OCI-LY1 (cell line): Measurements from ENCODE around the gene IL4R.

Source experiments
- H2AFZ ChIP-seq: fragments of 200-600 bp; sonication (generic), shearing (Covaris generic); 2 replicates; pipeline ENCODE4 v1.6.0; 2014; ENCODE audit warnings: antibody characterized with exemption, mild to moderate bottlenecking, low read length
- H3F3A ChIP-seq: fragments of 200-600 bp; sonication (generic), shearing (Covaris generic); 2 replicates; pipeline ENCODE4 v1.6.0; 2014; ENCODE audit warnings: mild to moderate bottlenecking, antibody characterized with exemption, low read length, moderate library complexity; ENCODE audit not compliant: insufficient read depth
- H3K27ac ChIP-seq: fragments of 200-600 bp; sonication (generic); 2 replicates; pipeline ENCODE4 v1.5.1; 2014; ENCODE audit warnings: low read length, mixed run types, mild to moderate bottlenecking, low read depth; ENCODE audit not compliant: poor library complexity, severe bottlenecking
- H3K27me3 ChIP-seq: fragments of 200-600 bp; sonication (generic); 2 replicates; pipeline ENCODE4 v1.6.0; 2014; ENCODE audit warnings: antibody characterized with exemption, mild to moderate bottlenecking, low read length, moderate library complexity; ENCODE audit not compliant: insufficient read depth
- H3K36me3 ChIP-seq: fragments of 200-600 bp; sonication (generic); 2 replicates; pipeline ENCODE4 v1.6.1; 2014; ENCODE audit warnings: mild to moderate bottlenecking, antibody characterized with exemption, low read length, moderate library complexity, mixed read lengths; ENCODE audit not compliant: insufficient read depth
- H3K4me1 ChIP-seq: fragments of 200-600 bp; sonication (generic); 2 replicates; pipeline ENCODE4 v1.5.1; 2014; ENCODE audit warnings: mild to moderate bottlenecking, low read length, moderate library complexity; ENCODE audit not compliant: insufficient read depth, severe bottlenecking
- H3K4me2 ChIP-seq: fragments of 200-600 bp; sonication (generic), shearing (Covaris generic); 2 replicates; pipeline ENCODE4 v1.6.1; 2014; ENCODE audit warnings: low read length
- H3K4me3 ChIP-seq: fragments of 200-600 bp; sonication (generic); 2 replicates; pipeline ENCODE4 v1.5.1; 2014; ENCODE audit warnings: low read length, low read depth, mild to moderate bottlenecking, mixed read lengths; ENCODE audit not compliant: poor library complexity, severe bottlenecking
- H3K79me2 ChIP-seq: fragments of 200-600 bp; shearing (Covaris generic); 2 replicates; pipeline ENCODE4 v1.6.1; 2016; ENCODE audit warnings: mixed run types, low read length, mixed read lengths; ENCODE audit not compliant: insufficient read depth
- H3K9ac ChIP-seq: fragments of 200-600 bp; sonication (generic), shearing (Covaris generic); 2 replicates; pipeline ENCODE4 v1.6.1; 2014; ENCODE audit warnings: mild to moderate bottlenecking, low read length, mixed read lengths
- H3K9me2 ChIP-seq: fragments of 200-600 bp; sonication (generic), shearing (Covaris generic); 2 replicates; pipeline ENCODE4 v1.6.1; 2014; ENCODE audit warnings: low read depth, mild to moderate bottlenecking, low read length, mixed read lengths
- H3K9me3 ChIP-seq: fragments of 200-600 bp; shearing (Covaris generic); 2 replicates; pipeline ENCODE4 v1.6.1; 2014; ENCODE audit warnings: low read length, mixed read lengths
- H4K20me1 ChIP-seq: fragments of 200-600 bp; sonication (generic), shearing (Covaris generic); 2 replicates; pipeline ENCODE4 v1.6.0; 2016; ENCODE audit warnings: mild to moderate bottlenecking, low read length; ENCODE audit not compliant: insufficient read depth
- EZH2 ChIP-seq: fragments of 200-600 bp; sonication (generic), shearing (Covaris generic); IDR thresholded peaks from 2 replicates; pipeline ENCODE4 v1.8.0; 2017; ENCODE audit warnings: borderline replicate concordance, mixed run types, mild to moderate bottlenecking, antibody characterized with exemption, low read length, moderate library complexity, mixed read lengths
- TF ChIP-seq, protein P1 (sequence below): fragments of 200-600 bp; sonication (generic), shearing (Covaris generic); IDR thresholded peaks from 2 replicates; pipeline ENCODE4 v1.5.1; 2017; ENCODE audit warnings: mild to moderate bottlenecking, antibody characterized with exemption, low read length, moderate library complexity, mixed read lengths

IL4R gene

GRCh38 chr16:27326251-27326650, 12.5 kb downstream of the IL4R start:
- no peak for TF ChIP-seq EZH2
- TF ChIP-seq, protein P1, sequence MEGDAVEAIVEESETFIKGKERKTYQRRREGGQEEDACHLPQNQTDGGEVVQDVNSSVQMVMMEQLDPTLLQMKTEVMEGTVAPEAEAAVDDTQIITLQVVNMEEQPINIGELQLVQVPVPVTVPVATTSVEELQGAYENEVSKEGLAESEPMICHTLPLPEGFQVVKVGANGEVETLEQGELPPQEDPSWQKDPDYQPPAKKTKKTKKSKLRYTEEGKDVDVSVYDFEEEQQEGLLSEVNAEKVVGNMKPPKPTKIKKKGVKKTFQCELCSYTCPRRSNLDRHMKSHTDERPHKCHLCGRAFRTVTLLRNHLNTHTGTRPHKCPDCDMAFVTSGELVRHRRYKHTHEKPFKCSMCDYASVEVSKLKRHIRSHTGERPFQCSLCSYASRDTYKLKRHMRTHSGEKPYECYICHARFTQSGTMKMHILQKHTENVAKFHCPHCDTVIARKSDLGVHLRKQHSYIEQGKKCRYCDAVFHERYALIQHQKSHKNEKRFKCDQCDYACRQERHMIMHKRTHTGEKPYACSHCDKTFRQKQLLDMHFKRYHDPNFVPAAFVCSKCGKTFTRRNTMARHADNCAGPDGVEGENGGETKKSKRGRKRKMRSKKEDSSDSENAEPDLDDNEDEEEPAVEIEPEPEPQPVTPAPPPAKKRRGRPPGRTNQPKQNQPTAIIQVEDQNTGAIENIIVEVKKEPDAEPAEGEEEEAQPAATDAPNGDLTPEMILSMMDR = no peak
- Histone ChIP-seq H3K9me3 (no peaks in the 10 kb centered on the region), H3K4me1 (peaks cover 27% of the 10 kb centered on the region), H4K20me1 (no peaks in the 10 kb centered on the region), H3K9ac (no peak overlapping the region), H3K27ac (peak overlapping the region; percentile 1), H3K4me3 (no peak overlapping the region), H3F3A (no peaks in the 10 kb centered on the region), H3K79me2 (peaks cover 55% of the 10 kb centered on the region), H3K9me2 (no peaks in the 10 kb centered on the region), H2AFZ (no peak overlapping the region), H3K4me2 (no peak overlapping the region; the same call in 1 of the 2 replicates), H3K27me3 (no peaks in the 10 kb centered on the region), H3K36me3 (peaks cover 29% of the 10 kb centered on the region)

DNA sequence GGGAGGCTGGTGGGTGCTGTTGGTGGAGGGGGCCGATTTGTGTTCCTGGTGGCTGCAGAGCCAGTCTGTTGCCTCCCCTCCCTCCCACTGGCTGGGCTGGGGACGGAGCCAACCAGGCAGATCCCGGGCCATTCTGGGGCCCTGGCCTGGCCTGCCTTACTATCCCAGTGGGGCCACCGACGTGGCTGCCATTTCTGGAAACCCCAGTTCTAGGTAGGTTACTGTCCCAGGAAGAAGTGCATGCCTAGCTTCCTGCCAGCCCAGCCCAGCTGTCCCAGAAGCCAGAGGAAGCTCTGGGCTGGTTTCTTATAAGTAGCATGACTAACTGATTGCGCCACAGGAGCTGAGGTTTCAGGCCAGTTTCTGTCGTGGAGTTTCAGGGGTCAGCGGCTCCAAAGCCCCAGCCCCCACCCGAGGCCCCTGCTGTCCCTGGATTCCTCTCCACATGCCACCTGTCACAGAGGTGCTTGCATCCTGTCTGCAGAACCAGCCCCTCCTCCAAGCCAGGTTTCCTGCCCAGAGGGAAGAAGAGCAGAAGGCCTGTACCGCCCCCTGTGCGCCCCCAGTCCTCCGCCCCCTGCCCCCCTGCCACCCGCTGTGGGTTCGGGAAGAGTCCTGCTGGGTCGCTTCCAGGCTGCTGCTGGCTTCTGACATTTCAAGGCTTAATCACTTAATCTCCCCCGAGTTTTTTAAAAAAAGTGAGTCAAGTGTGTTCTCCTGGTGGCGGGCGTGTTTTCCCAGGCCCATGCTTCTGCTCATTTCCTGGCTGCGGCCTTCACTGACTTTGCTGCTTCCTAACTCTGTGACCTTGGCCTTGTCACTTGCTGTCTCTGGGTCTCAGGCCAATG, 13.2 kb downstream of the IL4R start:
- no peaks in the 10 kb centered on the region for H4K20me1 ChIP-seq
- H3K4me1 ChIP-seq = peaks cover 27% of the 10 kb centered on the region
- H3K4me3 ChIP-seq = no peak overlapping the region
- no peak overlapping the region for H3K9ac ChIP-seq
- peaks cover 52% of the 10 kb centered on the region for H3K79me2 ChIP-seq
- peak overlapping the region; percentile 1 for H3K27ac ChIP-seq
- no peaks in the 10 kb centered on the region for H3K9me2 ChIP-seq
- TF ChIP-seq EZH2 = no peak
- TF ChIP-seq, protein P1 = no peak
- H3K4me2 ChIP-seq = no peak overlapping the region; the same call in 1 of the 2 replicates
- no peaks in the 10 kb centered on the region for H3F3A ChIP-seq
- no peak overlapping the region for H2AFZ ChIP-seq
- peaks cover 32% of the 10 kb centered on the region for H3K36me3 ChIP-seq
- no peaks in the 10 kb centered on the region for H3K27me3 ChIP-seq
- H3K9me3 ChIP-seq = no peaks in the 10 kb centered on the region

DNA sequence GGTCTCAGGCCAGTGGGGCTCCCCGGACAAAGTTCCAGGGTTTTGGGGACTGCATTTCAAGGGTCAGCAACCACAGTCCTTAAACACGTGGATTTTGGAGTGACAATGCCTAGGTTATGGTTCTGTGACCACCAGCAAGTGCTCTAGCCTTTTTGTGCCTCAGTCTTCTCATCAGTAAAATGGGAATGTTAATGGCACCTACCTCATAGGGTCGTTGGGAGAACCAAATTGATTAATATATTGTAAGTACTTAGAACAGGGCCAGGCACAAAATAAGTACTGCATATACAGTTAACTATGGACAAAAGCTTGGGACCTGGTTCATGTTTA, 13.8 kb downstream of the IL4R start:
- H4K20me1 ChIP-seq = no peaks in the 10 kb centered on the region
- H3F3A ChIP-seq = no peaks in the 10 kb centered on the region
- no peaks in the 10 kb centered on the region for H3K9me3 ChIP-seq
- H3K4me2 ChIP-seq = no peak overlapping the region
- peaks cover 26% of the 10 kb centered on the region for H3K4me1 ChIP-seq
- no peaks in the 10 kb centered on the region for H3K9me2 ChIP-seq
- H3K9ac ChIP-seq = no peak overlapping the region
- H2AFZ ChIP-seq = no peak overlapping the region
- H3K4me3 ChIP-seq = no peak overlapping the region
- H3K36me3 ChIP-seq = peaks cover 38% of the 10 kb centered on the region
- TF ChIP-seq, protein P1 = no peak
- no peak for TF ChIP-seq EZH2
- no peak overlapping the region for H3K27ac ChIP-seq
- peaks cover 46% of the 10 kb centered on the region for H3K79me2 ChIP-seq
- no peaks in the 10 kb centered on the region for H3K27me3 ChIP-seq
